Activated T-cell treated with anti-CD3 and anti-CD28 coated beads, Interleukin-2, amount 50 U/mL, for 48 hours (primary cell): ENCODE data around the gene TRPM2.
A peak's percentile ranks its signal among the peaks of the same experiment; 100 is the strongest.

Source experiments
- DNase-seq, 2 experiments: peaks; one replicate each; pipeline ENCODE4 v3.0.0-alpha.2; 2020

The TRPM2 gene

GRCh38 chr21:44353191-44353970, at the start of gene TRPM2:
TSS of gene TRPM2 (plus strand) at chr21:44353621. CDS start at chr21:44353701, 80 bp downstream.
- DNase-seq = peak; percentile 63 to 65

- no peak for DNase-seq
Measured at GRCh38 chr21:44304011-44304616, 49.3 kb upstream of the TRPM2 start.

- DNase-seq = peak; percentile 55 to 64
Measured at GRCh38 chr21:44304877-44305293, 48.5 kb upstream of the TRPM2 start.

GRCh38 chr21:44305691-44306090, 47.7 kb upstream of the TRPM2 start:
- DNase-seq = no peak

GRCh38 chr21:44306936-44307704, 46.3 kb upstream of the TRPM2 start:
- no peak for DNase-seq

- DNase-seq = no peak
Measured at GRCh38 chr21:44310628-44311507, 42.6 kb upstream of the TRPM2 start.

- no peak for DNase-seq
Measured at GRCh38 chr21:44312089-44312488, 41.3 kb upstream of the TRPM2 start.

GRCh38 chr21:44312716-44313115, 40.7 kb upstream of the TRPM2 start:
- no peak for DNase-seq

GRCh38 chr21:44313451-44313850, 40.0 kb upstream of the TRPM2 start:
- no peak for DNase-seq

GRCh38 chr21:44314128-44314527, 39.3 kb upstream of the TRPM2 start:
- DNase-seq = no peak

GRCh38 chr21:44314561-44314960, 38.9 kb upstream of the TRPM2 start:
- no peak for DNase-seq

GRCh38 chr21:44315691-44316203, 37.7 kb upstream of the TRPM2 start:
- no peak for DNase-seq

GRCh38 chr21:44316277-44316900, 37.0 kb upstream of the TRPM2 start:
- no peak for DNase-seq

GRCh38 chr21:44317241-44317782, 36.1 kb upstream of the TRPM2 start:
- no peak for DNase-seq

- no peak for DNase-seq
Measured at GRCh38 chr21:44317871-44318270, 35.5 kb upstream of the TRPM2 start.

- no peak for DNase-seq
Measured at GRCh38 chr21:44318489-44319285, 34.7 kb upstream of the TRPM2 start.

- no peak for DNase-seq
Measured at GRCh38 chr21:44319407-44320065, 33.9 kb upstream of the TRPM2 start.

GRCh38 chr21:44320847-44321246, 32.6 kb upstream of the TRPM2 start:
- no peak for DNase-seq

- DNase-seq = no peak
Measured at GRCh38 chr21:44321846-44322450, 31.5 kb upstream of the TRPM2 start.
